GM12874 (cell line): ENCODE data around the gene ZNF385A.
A peak's percentile ranks its signal among the peaks of the same experiment; 100 is the strongest.

Source experiments
- TF ChIP-seq, protein P1 (sequence below): IDR thresholded peaks from 2 replicates; pipeline ENCODE4 v1.5.1; 2011; ENCODE audit warnings: low read depth, mild to moderate bottlenecking, control low read depth, low read length, moderate library complexity; ENCODE audit not compliant: insufficient read depth

ZNF385A gene

GRCh38 chr12:54404061-54405004 is 19.8 kb upstream of the ZNF385A start:
- TF ChIP-seq, protein P1, sequence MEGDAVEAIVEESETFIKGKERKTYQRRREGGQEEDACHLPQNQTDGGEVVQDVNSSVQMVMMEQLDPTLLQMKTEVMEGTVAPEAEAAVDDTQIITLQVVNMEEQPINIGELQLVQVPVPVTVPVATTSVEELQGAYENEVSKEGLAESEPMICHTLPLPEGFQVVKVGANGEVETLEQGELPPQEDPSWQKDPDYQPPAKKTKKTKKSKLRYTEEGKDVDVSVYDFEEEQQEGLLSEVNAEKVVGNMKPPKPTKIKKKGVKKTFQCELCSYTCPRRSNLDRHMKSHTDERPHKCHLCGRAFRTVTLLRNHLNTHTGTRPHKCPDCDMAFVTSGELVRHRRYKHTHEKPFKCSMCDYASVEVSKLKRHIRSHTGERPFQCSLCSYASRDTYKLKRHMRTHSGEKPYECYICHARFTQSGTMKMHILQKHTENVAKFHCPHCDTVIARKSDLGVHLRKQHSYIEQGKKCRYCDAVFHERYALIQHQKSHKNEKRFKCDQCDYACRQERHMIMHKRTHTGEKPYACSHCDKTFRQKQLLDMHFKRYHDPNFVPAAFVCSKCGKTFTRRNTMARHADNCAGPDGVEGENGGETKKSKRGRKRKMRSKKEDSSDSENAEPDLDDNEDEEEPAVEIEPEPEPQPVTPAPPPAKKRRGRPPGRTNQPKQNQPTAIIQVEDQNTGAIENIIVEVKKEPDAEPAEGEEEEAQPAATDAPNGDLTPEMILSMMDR, result peak; percentile 95

DNA sequence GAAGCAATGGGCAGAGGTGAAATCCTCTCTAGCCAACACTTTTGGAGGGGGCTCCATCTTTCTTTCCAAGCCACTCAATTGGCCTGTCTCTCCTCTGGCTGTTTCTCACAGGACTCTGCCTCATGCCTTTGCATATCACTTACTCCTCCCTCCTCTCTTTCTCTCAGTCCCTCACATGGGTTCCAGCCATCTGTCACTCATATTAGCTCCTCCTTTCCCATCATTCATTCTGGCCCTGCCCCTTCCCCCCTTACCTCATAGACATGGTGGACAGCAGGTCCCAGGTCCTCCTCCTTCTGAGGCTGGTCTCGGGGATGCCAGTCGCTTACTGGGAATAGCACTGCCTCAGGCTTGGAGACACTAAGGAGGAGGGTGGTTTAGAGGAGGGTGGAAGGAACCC is 16.6 kb upstream of the ZNF385A start:
- TF ChIP-seq, protein P1, result no peak

GRCh38 chr12:54398995-54399793 is 14.7 kb upstream of the ZNF385A start:
- TF ChIP-seq, protein P1, result peak; percentile 96

- TF ChIP-seq, protein P1, result no peak
These were observed 13.7 kb upstream of the ZNF385A start for GRCh38 chr12:54398218-54398617.

DNA sequence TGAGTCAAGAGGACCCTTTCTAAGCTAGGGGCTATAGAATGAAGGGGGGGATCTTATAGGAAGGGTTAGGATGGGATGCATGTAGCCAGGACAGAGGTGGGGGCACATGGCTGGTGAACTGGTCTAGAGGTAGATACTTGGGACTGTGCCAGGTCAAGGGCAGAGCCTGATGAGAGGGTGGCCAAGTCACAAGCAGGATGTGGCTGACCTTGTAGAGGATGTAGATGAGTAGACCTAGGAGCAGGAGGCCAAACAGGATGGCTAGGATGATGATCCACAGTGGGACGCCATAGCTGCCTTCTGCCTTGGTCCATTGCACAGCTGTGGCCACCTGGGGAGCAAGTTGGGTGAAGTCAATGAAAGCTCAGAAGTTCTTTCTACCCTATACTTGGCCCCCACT is 12.6 kb upstream of the ZNF385A start:
- TF ChIP-seq, protein P1, result no peak

- TF ChIP-seq, protein P1, result no peak
These were observed 11.0 kb upstream of the ZNF385A start for GRCh38 chr12:54395545-54395944.

GRCh38 chr12:54394986-54395385 is 10.5 kb upstream of the ZNF385A start:
- TF ChIP-seq, protein P1, result no peak
